Measurements from ENCODE around the gene PTPRJ.

GRCh38 chr11:47961383-47961782 lies 19.0 kb upstream of the PTPRJ start:
- TF ChIP-seq SYNCRIP (IDR thresholded peaks at IDR 0.05; ENCODE audit: insufficient read depth, low read depth, low read length), result no peak
- TF ChIP-seq ZFP62 (CRISPR knock-in tag; IDR thresholded peaks at IDR 0.05), result no peak
- no peak for TF ChIP-seq POLR2AphosphoS5 (IDR thresholded peaks at IDR 0.05; ENCODE audit: low read depth, low read length)
